ENCODE results near the gene LRP1B. TPM values are rescaled to one million over a fixed set of nuclear protein-coding genes. Genes with fewer than 3 reads are reported as not detected.

Gene LRP1B
- total RNA-seq, 1 donor from 2014 or later: 8.8 TPM

DNA sequence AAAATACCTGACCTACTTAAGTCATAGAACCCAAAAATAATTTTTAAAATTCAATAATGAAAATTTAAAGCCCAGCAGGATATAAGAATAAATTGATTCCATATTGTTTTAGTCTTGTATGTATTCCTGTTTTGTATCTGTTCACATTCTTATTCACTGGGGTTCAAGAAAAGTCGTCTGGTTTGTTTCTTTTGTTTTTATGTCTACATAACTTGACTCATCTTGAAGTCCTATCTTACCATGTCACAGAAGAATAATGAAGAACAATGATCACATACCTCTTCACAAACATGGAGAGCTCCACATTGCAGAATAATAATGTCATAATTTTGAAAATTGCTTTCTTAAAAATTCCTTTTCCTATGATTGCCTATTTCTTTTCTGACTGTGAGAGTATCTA, 43.4 kb upstream of the LRP1B start:
- no peak for DNase-seq (ENCODE audit: extremely low spot score in 2 of 2)
- Histone ChIP-seq H3K4me3 (no peak overlapping the region), H3K9me3 (no peaks in the 10 kb centered on the region), H3K36me3 (no peaks in the 10 kb centered on the region), H3K27ac (no peak overlapping the region), H3K27me3 (no peaks in the 10 kb centered on the region), H3K4me1 (no peaks in the 10 kb centered on the region)
- TF ChIP-seq POLR2A (IDR thresholded peaks at IDR 0.05) (no peak), POLR2AphosphoS5 (IDR thresholded peaks at IDR 0.05; ENCODE audit: insufficient read depth in 1 of 2, low read depth in 1 of 2) (no peak)
- TF ChIP-seq, protein P1, sequence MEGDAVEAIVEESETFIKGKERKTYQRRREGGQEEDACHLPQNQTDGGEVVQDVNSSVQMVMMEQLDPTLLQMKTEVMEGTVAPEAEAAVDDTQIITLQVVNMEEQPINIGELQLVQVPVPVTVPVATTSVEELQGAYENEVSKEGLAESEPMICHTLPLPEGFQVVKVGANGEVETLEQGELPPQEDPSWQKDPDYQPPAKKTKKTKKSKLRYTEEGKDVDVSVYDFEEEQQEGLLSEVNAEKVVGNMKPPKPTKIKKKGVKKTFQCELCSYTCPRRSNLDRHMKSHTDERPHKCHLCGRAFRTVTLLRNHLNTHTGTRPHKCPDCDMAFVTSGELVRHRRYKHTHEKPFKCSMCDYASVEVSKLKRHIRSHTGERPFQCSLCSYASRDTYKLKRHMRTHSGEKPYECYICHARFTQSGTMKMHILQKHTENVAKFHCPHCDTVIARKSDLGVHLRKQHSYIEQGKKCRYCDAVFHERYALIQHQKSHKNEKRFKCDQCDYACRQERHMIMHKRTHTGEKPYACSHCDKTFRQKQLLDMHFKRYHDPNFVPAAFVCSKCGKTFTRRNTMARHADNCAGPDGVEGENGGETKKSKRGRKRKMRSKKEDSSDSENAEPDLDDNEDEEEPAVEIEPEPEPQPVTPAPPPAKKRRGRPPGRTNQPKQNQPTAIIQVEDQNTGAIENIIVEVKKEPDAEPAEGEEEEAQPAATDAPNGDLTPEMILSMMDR (IDR thresholded peaks at IDR 0.05): no peak
- intact Hi-C loops (cut with DNase I): no loop called here

GRCh38 chr2:142170847-142171246, 40.0 kb upstream of the LRP1B start:
- intact Hi-C loops (cut with DNase I): no loop called here
- Histone ChIP-seq H3K9me3 (no peaks in the 10 kb centered on the region), H3K27ac (no peak overlapping the region)

GRCh38 chr2:142165790-142166189, 35.0 kb upstream of the LRP1B start:
- no peaks in the 10 kb centered on the region for H3K4me1 ChIP-seq
- TF ChIP-seq POLR2A (IDR thresholded peaks at IDR 0.05) (no peak), POLR2AphosphoS5 (IDR thresholded peaks at IDR 0.05; ENCODE audit: insufficient read depth in 1 of 2, low read depth in 1 of 2) (no peak)
- TF ChIP-seq, protein P1 (IDR thresholded peaks at IDR 0.05): no peak
- H3K9me3 ChIP-seq: no peaks in the 10 kb centered on the region
- no peaks in the 10 kb centered on the region for H3K36me3 ChIP-seq
- H3K4me3 ChIP-seq: no peak overlapping the region
- DNase-seq (ENCODE audit: extremely low spot score in 2 of 2): no peak
- intact Hi-C loops (cut with DNase I): no loop called here
- H3K27me3 ChIP-seq: no peaks in the 10 kb centered on the region
- H3K27ac ChIP-seq: no peak overlapping the region

More at GRCh38 chr2:142170847-142171246, 40.0 kb upstream of the LRP1B start:
- Histone ChIP-seq H3K4me3 (no peak overlapping the region), H3K27me3 (no peaks in the 10 kb centered on the region), H3K36me3 (no peaks in the 10 kb centered on the region), H3K4me1 (no peaks in the 10 kb centered on the region)
- DNase-seq (ENCODE audit: extremely low spot score in 2 of 2): no peak
- no peak for TF ChIP-seq POLR2A (IDR thresholded peaks at IDR 0.05)
- TF ChIP-seq POLR2AphosphoS5 (IDR thresholded peaks at IDR 0.05; ENCODE audit: insufficient read depth in 1 of 2, low read depth in 1 of 2): no peak
- TF ChIP-seq, protein P1 (IDR thresholded peaks at IDR 0.05): no peak

GRCh38 chr2:142153601-142154000, 22.8 kb upstream of the LRP1B start:
- DNase-seq (ENCODE audit: extremely low spot score in 2 of 2): no peak
- no peak overlapping the region for H3K4me3 ChIP-seq
- intact Hi-C loops (cut with DNase I): no loop called here
- H3K36me3 ChIP-seq: no peaks in the 10 kb centered on the region
- no peak for TF ChIP-seq POLR2AphosphoS5 (IDR thresholded peaks at IDR 0.05; ENCODE audit: insufficient read depth in 1 of 2, low read depth in 1 of 2)
- TF ChIP-seq, protein P1 (IDR thresholded peaks at IDR 0.05): no peak
- TF ChIP-seq POLR2A (IDR thresholded peaks at IDR 0.05): no peak
- no peaks in the 10 kb centered on the region for H3K27me3 ChIP-seq
- H3K9me3 ChIP-seq: no peaks in the 10 kb centered on the region
- no peaks in the 10 kb centered on the region for H3K4me1 ChIP-seq
- no peak overlapping the region for H3K27ac ChIP-seq

DNA sequence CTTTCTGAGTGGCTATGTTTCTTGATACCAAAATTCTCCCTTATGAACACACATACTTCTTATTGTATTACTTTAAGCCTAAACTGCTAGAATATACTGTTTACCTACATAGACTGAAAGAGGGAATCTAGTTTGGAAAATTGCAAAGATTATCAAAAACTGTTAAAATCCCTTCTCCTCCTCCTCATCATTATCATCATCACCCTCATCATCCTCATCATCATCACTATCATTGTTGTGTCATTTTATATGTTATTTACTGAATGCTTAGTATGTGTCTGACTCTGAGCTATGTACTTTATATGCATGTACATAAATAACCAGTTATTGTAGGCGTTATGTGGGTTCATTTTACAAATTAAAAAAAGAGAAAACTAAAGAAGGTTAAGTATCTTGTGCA, 19.6 kb upstream of the LRP1B start:
- no peak for DNase-seq (ENCODE audit: extremely low spot score in 2 of 2)
- no peaks in the 10 kb centered on the region for H3K36me3 ChIP-seq
- no peaks in the 10 kb centered on the region for H3K4me1 ChIP-seq
- H3K27ac ChIP-seq: no peak overlapping the region
- TF ChIP-seq, protein P1 (IDR thresholded peaks at IDR 0.05): no peak
- TF ChIP-seq POLR2A (IDR thresholded peaks at IDR 0.05) (no peak), POLR2AphosphoS5 (IDR thresholded peaks at IDR 0.05; ENCODE audit: insufficient read depth in 1 of 2, low read depth in 1 of 2) (no peak)
- intact Hi-C loops (cut with DNase I): no loop called here
- H3K9me3 ChIP-seq: no peaks in the 10 kb centered on the region
- no peak overlapping the region for H3K4me3 ChIP-seq
- no peaks in the 10 kb centered on the region for H3K27me3 ChIP-seq

Measured in vagina (tissue), 2 donors.